GM21737 (cell line): Measurements from ENCODE around the gene CIAO2B.
"Not testable (repeated sequence)": the region's sequence is repeated elsewhere in the genome, so short reads cannot be mapped to it uniquely, and the experiment has no call there.

ENCODE experiments used
- ATAC-seq: cut with Tn5 transposase; IDR thresholded peaks from one replicate; pipeline ENCODE4 v1.9.1; 2021; ENCODE audit warnings: mild to moderate bottlenecking, moderate library complexity; ENCODE audit not compliant: unreplicated experiment

Gene CIAO2B

GRCh38 chr16:66939366-66939765, 5.2 kb upstream of the CIAO2B start:
- no peak for ATAC-seq

GRCh38 chr16:66937725-66938337, 3.6 kb upstream of the CIAO2B start:
- ATAC-seq, result no peak

GRCh38 chr16:66936889-66937554, 2.8 kb upstream of the CIAO2B start:
- no peak for ATAC-seq

GRCh38 chr16:66936462-66936861, 2.3 kb upstream of the CIAO2B start:
- no peak for ATAC-seq

- no peak for ATAC-seq
Measured at GRCh38 chr16:66935314-66936011, 1.3 kb upstream of the CIAO2B start, which contains the start of gene CES2. CES2 (plus strand) TSS chr16:66935516; CDS start chr16:66935636, 120 bp downstream.

GRCh38 chr16:66934839-66935313, 674 bp upstream of the CIAO2B start:
- not testable (repeated sequence) for ATAC-seq

GRCh38 chr16:66933776-66934137, 445 bp downstream of the CIAO2B start:
- peak; percentile 13 for ATAC-seq

- no peak for ATAC-seq
Measured at GRCh38 chr16:66932076-66932475, 2.1 kb downstream of the CIAO2B start.

GRCh38 chr16:66931665-66932064, 2.5 kb downstream of the CIAO2B start:
- ATAC-seq, result no peak

GRCh38 chr16:66930189-66930588, 4.0 kb downstream of the CIAO2B start:
- no peak for ATAC-seq

GRCh38 chr16:66928702-66929388, 5.4 kb downstream of the CIAO2B start:
- ATAC-seq, result no peak

GRCh38 chr16:66927918-66928649, 6.1 kb downstream of the CIAO2B start:
- no peak for ATAC-seq

- no peak for ATAC-seq
Measured at GRCh38 chr16:66926961-66927436, 7.2 kb downstream of the CIAO2B start.

GRCh38 chr16:66926171-66926947, 7.8 kb downstream of the CIAO2B start:
- ATAC-seq, result no peak

- no peak for ATAC-seq
Measured at GRCh38 chr16:66925322-66925840, 8.8 kb downstream of the CIAO2B start, which contains the start of gene RRAD. RRAD (minus strand) TSS chr16:66925535; CDS start chr16:66925179, 356 bp downstream.

- no peak for ATAC-seq
Measured at GRCh38 chr16:66924527-66925321, 9.5 kb downstream of the CIAO2B start.

GRCh38 chr16:66923866-66924265, 10.3 kb downstream of the CIAO2B start:
- ATAC-seq, result no peak

GRCh38 chr16:66923247-66923731, 10.9 kb downstream of the CIAO2B start:
- no peak for ATAC-seq
